Ascending aorta (tissue), 2 donors: ENCODE results near the gene ATP8A2. TPM values are rescaled to one million over a fixed set of nuclear protein-coding genes. Genes with fewer than 3 reads are reported as not detected.

Experiments used
- DNase-seq, 2 donors: peaks; one replicate each; pipeline ENCODE4 v3.0.0-alpha.2; 2019; ENCODE audit warnings: low spot score in 2 of 2
- H3K27ac ChIP-seq, 2 donors: fragments of 200-600 bp; sonication (generic); one replicate each; pipeline ENCODE4 v1.5.1; 2016 to 2017; ENCODE audit warnings: mild to moderate bottlenecking in 1 of 2
- H3K27me3 ChIP-seq: fragments of 200-600 bp; sonication (generic); one replicate; pipeline ENCODE4 v1.5.1; 2017
- H3K36me3 ChIP-seq, 2 donors: fragments of 200-600 bp; sonication (generic); one replicate each; pipeline ENCODE4 v1.5.1; 2016
- H3K4me1 ChIP-seq, 2 donors: fragments of 200-600 bp; sonication (generic); one replicate each; pipeline ENCODE4 v1.5.1; 2016 to 2017; ENCODE audit warnings: mild to moderate bottlenecking in 1 of 2
- H3K4me3 ChIP-seq, 2 donors: fragments of 200-600 bp; sonication (generic); one replicate each; pipeline ENCODE4 v1.5.1; 2016 to 2017; ENCODE audit warnings: mild to moderate bottlenecking in 1 of 2
- H3K9me3 ChIP-seq, 2 donors: fragments of 200-600 bp; sonication (generic); one replicate each; pipeline ENCODE4 v1.5.1; 2016
- intact Hi-C: fragments of 100-400 bp; cut with DNase I; formaldehyde crosslinking; loops from one replicate; pipeline ENCODE4 v1.15.1; 2023
- total RNA-seq: library from RNA; depleted of rRNA; stranded (reverse); fragments of >200 nt; gene quantifications from one replicate; pipeline ENCODE4 v1.1.0, GENCODE V29; 2016
- TF ChIP-seq, protein P1 (sequence below), 3 experiments: fragments of 200-600 bp in 2 of 3; fragments of 450-650 bp in 1 of 3; sonication (generic) in 2 of 3; IDR thresholded peaks; one replicate each; pipeline ENCODE4 v1.5.1; 2016 to 2019; ENCODE audit warnings: antibody characterized with exemption in 3 of 3, mild to moderate bottlenecking in 1 of 3, moderate library complexity in 1 of 3

ATP8A2 gene
- total RNA-seq, 1 donor from 2014 or later, result under 0.01 TPM

DNA sequence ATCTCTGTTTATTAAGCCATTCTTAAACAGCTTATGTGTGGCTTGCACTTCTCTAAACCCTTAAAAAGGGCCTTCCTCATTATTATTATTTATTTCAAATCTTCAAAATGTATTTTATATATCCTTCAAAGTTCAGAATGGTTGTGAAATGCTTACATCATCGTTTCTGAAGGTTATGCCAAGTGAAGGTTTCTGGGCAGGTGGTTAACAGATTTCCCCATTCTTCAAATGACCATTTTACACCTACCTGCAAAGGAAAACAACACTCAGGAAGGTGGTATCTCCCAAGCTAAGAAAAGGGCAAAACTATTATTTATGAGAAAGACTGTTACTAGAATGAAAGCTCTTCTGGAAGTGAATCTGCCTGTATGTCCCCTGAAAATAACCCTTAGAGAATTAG lies 488.5 kb downstream of the ATP8A2 start:
- intact Hi-C loops, result no loop called here
- no peaks in the 10 kb centered on the region for H3K9me3 ChIP-seq
- no peak for DNase-seq
- TF ChIP-seq, protein P1, sequence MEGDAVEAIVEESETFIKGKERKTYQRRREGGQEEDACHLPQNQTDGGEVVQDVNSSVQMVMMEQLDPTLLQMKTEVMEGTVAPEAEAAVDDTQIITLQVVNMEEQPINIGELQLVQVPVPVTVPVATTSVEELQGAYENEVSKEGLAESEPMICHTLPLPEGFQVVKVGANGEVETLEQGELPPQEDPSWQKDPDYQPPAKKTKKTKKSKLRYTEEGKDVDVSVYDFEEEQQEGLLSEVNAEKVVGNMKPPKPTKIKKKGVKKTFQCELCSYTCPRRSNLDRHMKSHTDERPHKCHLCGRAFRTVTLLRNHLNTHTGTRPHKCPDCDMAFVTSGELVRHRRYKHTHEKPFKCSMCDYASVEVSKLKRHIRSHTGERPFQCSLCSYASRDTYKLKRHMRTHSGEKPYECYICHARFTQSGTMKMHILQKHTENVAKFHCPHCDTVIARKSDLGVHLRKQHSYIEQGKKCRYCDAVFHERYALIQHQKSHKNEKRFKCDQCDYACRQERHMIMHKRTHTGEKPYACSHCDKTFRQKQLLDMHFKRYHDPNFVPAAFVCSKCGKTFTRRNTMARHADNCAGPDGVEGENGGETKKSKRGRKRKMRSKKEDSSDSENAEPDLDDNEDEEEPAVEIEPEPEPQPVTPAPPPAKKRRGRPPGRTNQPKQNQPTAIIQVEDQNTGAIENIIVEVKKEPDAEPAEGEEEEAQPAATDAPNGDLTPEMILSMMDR (IDR thresholded peaks at IDR 0.05), result no peak
- no peak overlapping the region for H3K27ac ChIP-seq
- no peaks in the 10 kb centered on the region for H3K4me1 ChIP-seq
- no peaks in the 10 kb centered on the region for H3K27me3 ChIP-seq
- no peak overlapping the region for H3K4me3 ChIP-seq
- no peaks in the 10 kb centered on the region for H3K36me3 ChIP-seq

DNA sequence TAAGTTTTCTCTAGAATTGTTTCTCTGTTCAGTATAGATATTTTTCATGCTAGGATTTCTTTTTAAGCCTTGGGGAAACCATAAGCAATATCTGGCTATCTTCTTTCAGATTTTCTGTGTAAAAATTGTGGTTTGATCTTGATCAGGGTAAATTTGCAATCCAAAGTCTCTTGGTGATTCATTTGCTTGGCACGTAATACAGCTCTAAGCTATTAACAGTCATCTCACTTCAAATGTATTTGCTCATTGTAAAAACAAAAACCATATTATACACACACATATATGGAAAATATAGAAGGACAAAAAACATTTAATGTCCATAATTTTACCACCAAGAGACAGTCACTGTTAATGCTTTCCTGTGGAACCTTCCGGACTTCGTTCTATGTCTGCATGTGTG lies 489.1 kb downstream of the ATP8A2 start:
- DNase-seq, result no peak
- Histone ChIP-seq H3K27me3 (no peaks in the 10 kb centered on the region), H3K27ac (no peak overlapping the region), H3K4me1 (no peaks in the 10 kb centered on the region), H3K9me3 (no peaks in the 10 kb centered on the region), H3K36me3 (no peaks in the 10 kb centered on the region), H3K4me3 (no peak overlapping the region)
- TF ChIP-seq, protein P1 (IDR thresholded peaks at IDR 0.05), result no peak
- intact Hi-C loops, result no loop called here

DNA sequence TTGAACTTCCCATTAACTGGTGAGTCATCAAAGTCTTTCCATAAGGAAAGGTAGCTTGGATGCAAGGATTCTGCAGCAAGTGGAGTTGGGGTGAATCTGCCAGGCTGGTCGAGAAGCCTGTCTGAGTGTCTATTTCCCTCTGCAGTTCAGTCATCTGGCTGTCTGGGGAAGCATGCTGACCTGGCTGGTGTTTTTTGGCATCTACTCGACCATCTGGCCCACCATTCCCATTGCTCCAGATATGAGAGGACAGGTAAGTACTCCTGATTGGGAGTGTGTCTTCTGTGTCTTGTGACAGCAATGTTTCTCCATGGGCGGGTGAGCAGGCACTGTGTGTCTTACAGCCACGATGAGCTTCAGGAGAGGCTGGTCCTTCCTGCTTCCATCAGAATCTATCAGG lies 490.4 kb downstream of the ATP8A2 start:
- H3K4me1 ChIP-seq, result no peaks in the 10 kb centered on the region
- no peak overlapping the region for H3K27ac ChIP-seq
- no peaks in the 10 kb centered on the region for H3K36me3 ChIP-seq
- TF ChIP-seq, protein P1 (IDR thresholded peaks at IDR 0.05), result no peak
- no peaks in the 10 kb centered on the region for H3K9me3 ChIP-seq
- DNase-seq, result no peak
- intact Hi-C loops, result no loop called here
- no peak overlapping the region for H3K4me3 ChIP-seq
- no peaks in the 10 kb centered on the region for H3K27me3 ChIP-seq

DNA sequence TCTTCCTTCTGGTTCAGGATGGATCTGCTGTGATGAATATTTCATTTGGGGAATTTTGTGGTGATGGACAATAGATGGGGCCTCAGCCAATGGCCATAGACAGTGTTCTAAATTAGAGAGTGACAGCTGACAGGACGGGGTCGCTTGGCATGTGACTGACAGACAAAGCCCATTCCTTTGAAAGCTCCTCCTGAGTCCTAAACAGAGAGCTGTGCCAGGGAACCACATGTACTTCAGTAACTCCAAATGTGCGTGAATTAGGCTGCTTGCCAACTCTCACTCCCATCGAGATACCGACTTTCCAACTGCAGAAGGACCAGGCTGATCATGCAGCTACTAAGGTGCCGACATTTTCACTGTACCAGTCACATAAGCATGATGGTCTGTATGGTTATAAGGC lies 492.3 kb downstream of the ATP8A2 start:
- no peak overlapping the region for H3K4me3 ChIP-seq
- no peak overlapping the region for H3K27ac ChIP-seq
- H3K9me3 ChIP-seq, result no peaks in the 10 kb centered on the region
- H3K27me3 ChIP-seq, result no peaks in the 10 kb centered on the region
- no peak for DNase-seq
- no peaks in the 10 kb centered on the region for H3K4me1 ChIP-seq
- intact Hi-C loops, result no loop called here
- TF ChIP-seq, protein P1 (IDR thresholded peaks at IDR 0.05), result no peak
- H3K36me3 ChIP-seq, result no peaks in the 10 kb centered on the region

DNA sequence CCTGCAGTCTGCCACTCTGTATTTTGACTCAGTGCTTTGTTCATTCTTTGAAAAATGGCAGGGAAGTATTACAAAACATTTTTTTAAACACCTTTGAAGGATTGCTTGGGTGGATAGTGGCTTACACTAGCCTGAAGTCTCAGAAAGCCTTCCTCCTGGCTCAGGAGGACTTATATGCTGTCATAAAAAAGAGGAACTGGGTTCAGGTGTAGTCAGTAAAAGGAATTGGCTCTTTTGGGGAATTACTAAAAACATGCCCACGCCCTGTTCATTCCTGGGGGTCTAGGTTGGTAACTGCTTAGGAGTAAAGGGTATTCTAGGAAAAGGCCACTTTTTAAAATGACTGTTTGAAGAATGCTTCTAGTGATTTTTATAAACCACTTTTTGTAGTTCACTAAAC lies 493.2 kb downstream of the ATP8A2 start:
- intact Hi-C loops, result no loop called here
- Histone ChIP-seq H3K27me3 (no peaks in the 10 kb centered on the region), H3K4me1 (no peaks in the 10 kb centered on the region), H3K9me3 (no peaks in the 10 kb centered on the region), H3K27ac (no peak overlapping the region), H3K4me3 (no peak overlapping the region), H3K36me3 (no peaks in the 10 kb centered on the region)
- no peak for DNase-seq
- TF ChIP-seq, protein P1 (IDR thresholded peaks at IDR 0.05), result no peak

DNA sequence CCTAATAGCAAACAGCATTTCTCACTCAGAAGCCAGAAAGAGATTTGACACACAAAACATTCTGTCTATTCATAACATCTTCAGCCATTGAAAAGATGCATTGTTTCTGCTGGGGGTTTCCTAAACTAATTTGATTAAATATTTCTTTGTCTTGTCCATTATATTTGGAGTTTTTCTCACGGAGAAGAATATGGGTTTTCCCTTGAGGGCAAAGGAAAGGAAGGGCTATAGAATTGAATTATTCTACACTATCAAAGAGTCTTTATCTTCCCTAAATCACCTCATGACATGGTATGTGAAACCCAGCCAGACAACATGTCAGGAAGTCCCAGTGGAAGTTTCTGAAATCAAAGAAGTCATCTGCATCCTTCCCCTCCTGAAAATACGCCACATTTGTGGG lies 493.6 kb downstream of the ATP8A2 start:
- H3K9me3 ChIP-seq, result no peaks in the 10 kb centered on the region
- H3K36me3 ChIP-seq, result no peaks in the 10 kb centered on the region
- H3K27me3 ChIP-seq, result no peaks in the 10 kb centered on the region
- H3K4me3 ChIP-seq, result no peak overlapping the region
- no peaks in the 10 kb centered on the region for H3K4me1 ChIP-seq
- intact Hi-C loops, result no loop called here
- TF ChIP-seq, protein P1 (IDR thresholded peaks at IDR 0.05), result no peak
- H3K27ac ChIP-seq, result no peak overlapping the region
- DNase-seq, result no peak
